Mesothelial cell of epicardium (in vitro differentiated cells): ENCODE data around the gene LST1. TPM values are rescaled to one million over a fixed set of nuclear protein-coding genes. Genes with fewer than 3 reads are reported as not detected.
A peak's percentile ranks its signal among the peaks of the same experiment; 100 is the strongest.

Source experiments
- DNase-seq, 2 experiments: peaks; one replicate each; pipeline ENCODE4 v3.0.0; 2021; ENCODE audit warnings: low spot score in 2 of 2; ENCODE audit not compliant: unreplicated experiment in 2 of 2
- H3K27ac Mint-ChIP-seq: 2 replicates; pipeline ENCODE4 v1.8.0; 2021; ENCODE audit warnings: mixed read lengths
- H3K27me3 Mint-ChIP-seq: 2 replicates; pipeline ENCODE4 v1.8.0; 2021; ENCODE audit warnings: low read depth, mixed read lengths
- H3K36me3 Mint-ChIP-seq: 2 replicates; pipeline ENCODE4 v1.8.0; 2021; ENCODE audit warnings: mixed read lengths
- H3K4me1 Mint-ChIP-seq: 2 replicates; pipeline ENCODE4 v1.8.0; 2021; ENCODE audit warnings: mixed read lengths
- H3K4me3 Mint-ChIP-seq: 2 replicates; pipeline ENCODE4 v1.8.0; 2021; ENCODE audit warnings: mild to moderate bottlenecking, moderate library complexity, mixed read lengths
- H3K9me3 Mint-ChIP-seq: 2 replicates; pipeline ENCODE4 v1.8.0; 2021; ENCODE audit warnings: mixed read lengths
- total RNA-seq: library from RNA; stranded (reverse); gene quantifications from 3 replicates; pipeline ENCODE4 v1.2.1, GENCODE V29; 2021
- TF ChIP-seq, protein P1 (sequence below): fragments of 200-600 bp; sonication (generic); IDR thresholded peaks from one replicate; pipeline ENCODE4 v1.5.0; 2021; ENCODE audit warnings: antibody characterized with exemption; ENCODE audit not compliant: unreplicated experiment

The LST1 gene
- total RNA-seq = 0.60 to 0.77 TPM in 2 of 3 replicates, not detected in the other

DNA sequence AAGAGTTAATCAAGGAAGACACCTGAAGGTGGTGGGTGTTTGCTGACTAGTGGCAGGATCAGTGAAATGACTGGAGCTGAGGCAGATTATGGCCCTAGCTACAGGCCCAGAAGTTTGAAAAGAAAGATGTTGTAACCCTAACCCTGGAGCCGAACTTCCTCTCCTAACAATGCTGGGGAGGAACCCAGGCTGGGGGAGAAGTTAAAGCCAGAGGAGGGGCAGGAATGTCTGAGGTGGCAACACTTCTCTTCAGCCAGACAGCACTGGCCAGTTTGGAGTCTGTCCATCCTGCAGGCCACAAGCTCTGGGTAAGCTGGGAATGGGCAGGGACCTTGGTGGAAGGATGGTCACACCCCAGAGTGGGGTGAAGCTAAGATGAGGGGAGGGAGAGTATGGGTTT is at the start of gene LST1:
TSS of gene LST1 (plus strand) at position 270 of the 400 bp plus-strand sequence. CDS start 1,023 bp downstream, outside the sequence.
- Mint-ChIP-seq H3K27ac (no peak within 1 kb of the TSS), H3K9me3 (no peaks in the 10 kb centered on the region)

DNA sequence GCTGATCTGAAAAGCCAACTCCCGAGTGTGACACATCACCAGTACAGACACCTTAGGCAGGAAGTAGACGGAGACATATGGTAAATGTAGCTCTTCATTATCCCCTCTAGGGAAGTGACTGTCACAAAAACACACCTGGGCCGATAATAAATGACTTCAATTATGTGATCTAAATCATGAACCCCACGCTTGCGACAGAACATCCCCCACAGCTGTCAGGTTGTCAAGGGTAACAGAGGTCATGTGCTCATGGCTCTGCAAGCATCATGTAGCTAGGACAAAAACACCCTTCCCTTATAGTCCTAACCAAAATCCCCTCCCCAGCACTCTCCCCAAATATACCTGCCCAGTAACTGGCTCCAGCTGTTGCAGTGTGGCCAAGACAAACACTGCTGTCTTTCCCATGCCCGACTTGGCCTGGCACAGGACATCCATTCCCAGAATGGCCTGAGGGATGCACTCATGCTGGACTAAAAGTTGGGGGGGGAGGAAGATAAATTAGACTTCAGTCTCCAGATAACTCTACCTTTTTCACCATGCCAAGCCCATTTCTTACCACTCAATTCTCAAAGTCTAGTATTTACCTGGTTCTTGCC is 47.2 kb upstream of the LST1 start:
- Mint-ChIP-seq H3K4me3 (peak overlapping the region; percentile 99), H3K36me3 (peaks cover 46% of the 10 kb centered on the region), H3K4me1 (peaks cover 41% of the 10 kb centered on the region), H3K27me3 (no peaks in the 10 kb centered on the region), H3K27ac (peak overlapping the region; percentile 64), H3K9me3 (no peaks in the 10 kb centered on the region)
- TF ChIP-seq, protein P1, sequence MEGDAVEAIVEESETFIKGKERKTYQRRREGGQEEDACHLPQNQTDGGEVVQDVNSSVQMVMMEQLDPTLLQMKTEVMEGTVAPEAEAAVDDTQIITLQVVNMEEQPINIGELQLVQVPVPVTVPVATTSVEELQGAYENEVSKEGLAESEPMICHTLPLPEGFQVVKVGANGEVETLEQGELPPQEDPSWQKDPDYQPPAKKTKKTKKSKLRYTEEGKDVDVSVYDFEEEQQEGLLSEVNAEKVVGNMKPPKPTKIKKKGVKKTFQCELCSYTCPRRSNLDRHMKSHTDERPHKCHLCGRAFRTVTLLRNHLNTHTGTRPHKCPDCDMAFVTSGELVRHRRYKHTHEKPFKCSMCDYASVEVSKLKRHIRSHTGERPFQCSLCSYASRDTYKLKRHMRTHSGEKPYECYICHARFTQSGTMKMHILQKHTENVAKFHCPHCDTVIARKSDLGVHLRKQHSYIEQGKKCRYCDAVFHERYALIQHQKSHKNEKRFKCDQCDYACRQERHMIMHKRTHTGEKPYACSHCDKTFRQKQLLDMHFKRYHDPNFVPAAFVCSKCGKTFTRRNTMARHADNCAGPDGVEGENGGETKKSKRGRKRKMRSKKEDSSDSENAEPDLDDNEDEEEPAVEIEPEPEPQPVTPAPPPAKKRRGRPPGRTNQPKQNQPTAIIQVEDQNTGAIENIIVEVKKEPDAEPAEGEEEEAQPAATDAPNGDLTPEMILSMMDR = no peak
- DNase-seq = no peak

More for the DNA sequence above, at the start of gene LST1:
- DNase-seq = no peak
- TF ChIP-seq, protein P1 = no peak
- peaks cover 10% of the 10 kb centered on the region for H3K27me3 Mint-ChIP-seq
- no peaks in the 10 kb centered on the region for H3K36me3 Mint-ChIP-seq
- H3K4me3 Mint-ChIP-seq = no peak within 1 kb of the TSS
- H3K4me1 Mint-ChIP-seq = peaks cover 9% of the 10 kb centered on the region

DNA sequence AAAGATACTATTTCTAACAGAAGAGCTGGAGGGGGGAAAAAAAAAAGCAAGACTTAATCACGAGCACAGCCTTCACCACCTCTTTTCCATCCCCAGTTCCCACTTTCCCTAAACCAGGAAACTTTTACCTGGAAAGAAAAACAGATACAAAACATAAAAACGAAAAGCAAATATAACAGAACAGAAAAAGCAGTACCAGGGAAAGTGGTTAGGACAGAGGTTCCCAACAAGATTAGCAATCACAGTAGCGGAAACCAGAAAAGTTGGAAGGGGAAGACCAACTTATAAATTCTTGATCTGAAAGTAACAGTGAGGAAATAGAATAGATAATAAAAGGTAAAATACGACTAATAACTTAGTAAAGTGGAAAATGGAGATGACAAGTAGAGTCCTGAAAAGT is 45.4 kb upstream of the LST1 start:
- DNase-seq = no peak
- H3K27me3 Mint-ChIP-seq = no peaks in the 10 kb centered on the region
- H3K4me3 Mint-ChIP-seq = peak overlapping the region; percentile 99
- peak overlapping the region; percentile 93 for H3K27ac Mint-ChIP-seq
- TF ChIP-seq, protein P1 = no peak
- H3K36me3 Mint-ChIP-seq = peaks cover 36% of the 10 kb centered on the region
- H3K9me3 Mint-ChIP-seq = no peaks in the 10 kb centered on the region
- peaks cover 41% of the 10 kb centered on the region for H3K4me1 Mint-ChIP-seq

DNA sequence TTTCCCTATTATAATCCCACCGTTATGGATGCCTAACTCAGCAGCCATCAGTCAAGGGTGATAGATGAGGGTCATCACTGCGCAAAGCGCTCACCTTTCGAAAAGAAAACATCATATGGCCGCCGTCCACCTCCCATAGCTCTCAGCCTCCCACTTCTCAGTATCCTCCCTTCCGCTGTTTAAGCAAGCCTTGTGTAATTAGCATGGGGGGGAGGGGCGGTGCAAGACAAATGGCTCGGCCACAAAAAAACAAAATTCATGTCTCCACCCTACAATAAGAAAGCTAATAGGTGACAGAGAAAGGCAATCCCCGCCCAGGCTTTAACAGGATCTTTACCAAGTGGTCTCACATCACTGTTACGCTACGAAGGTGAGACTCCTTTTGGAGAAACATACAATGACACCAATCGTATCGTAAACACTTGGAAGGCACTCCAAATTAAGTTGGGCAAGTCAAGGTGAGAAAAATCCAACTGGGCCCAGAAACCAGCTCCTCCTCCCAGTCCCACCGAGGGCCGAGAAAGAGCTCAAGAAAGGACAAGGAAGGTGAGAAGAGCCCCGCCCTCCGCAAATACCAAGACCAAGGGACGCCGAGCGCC is 44.9 kb upstream of the LST1 start:
- no peaks in the 10 kb centered on the region for H3K27me3 Mint-ChIP-seq
- TF ChIP-seq, protein P1 = no peak
- peaks cover 31% of the 10 kb centered on the region for H3K36me3 Mint-ChIP-seq

DNA sequence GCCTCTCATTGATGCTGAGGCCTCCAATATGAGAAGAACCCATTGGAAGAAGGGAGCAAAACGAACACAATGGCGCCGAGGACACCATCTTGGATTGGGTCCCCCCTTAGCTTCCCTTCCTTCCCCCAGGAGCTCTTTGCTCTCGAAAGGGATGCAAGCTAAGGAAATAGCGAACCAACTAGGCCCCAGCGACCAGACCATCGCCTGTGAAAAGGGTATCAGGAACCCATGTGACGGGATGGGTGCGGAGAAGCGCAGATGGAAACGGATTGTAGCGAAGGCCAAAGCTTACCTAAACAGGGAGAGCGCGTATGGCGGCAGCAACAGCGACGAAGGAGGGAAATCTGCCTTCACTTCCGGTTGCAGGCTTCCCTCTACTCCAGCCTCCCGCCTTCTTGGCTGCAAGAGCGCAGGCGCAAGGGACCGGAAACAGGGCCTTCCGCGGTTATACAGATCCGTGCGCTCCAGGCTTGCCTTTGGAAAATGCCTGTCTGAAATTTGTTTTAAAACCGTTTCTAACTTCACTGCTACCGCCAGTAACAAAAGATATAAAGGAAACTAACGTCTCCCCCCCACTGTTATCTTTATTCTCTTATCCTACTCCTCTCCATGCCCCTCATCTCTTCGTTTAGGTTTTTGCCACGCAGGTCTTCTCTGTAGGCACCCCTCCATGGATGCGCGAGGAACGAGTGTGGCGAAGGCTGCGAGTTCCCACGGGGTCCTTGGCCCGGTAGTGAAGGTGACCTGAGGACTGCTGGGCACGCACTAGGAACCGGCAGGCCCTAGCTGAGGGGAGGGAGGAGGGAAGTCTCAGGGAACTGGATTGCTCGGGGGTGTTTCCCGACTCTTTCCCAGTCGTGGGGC is 44.2 kb upstream of the LST1 start, which contains the start of gene DDX39B:
TSS of gene DDX39B (minus strand) at position 346 of the 864 bp plus-strand sequence. CDS start 1,471 bp downstream, outside the sequence.
- Mint-ChIP-seq H3K27me3 (no peaks in the 10 kb centered on the region), H3K9me3 (no peaks in the 10 kb centered on the region), H3K36me3 (peaks cover 25% of the 10 kb centered on the region), H3K4me3 (peak within 1 kb of the TSS; percentile 99), H3K4me1 (peaks cover 47% of the 10 kb centered on the region), H3K27ac (peak within 1 kb of the TSS; percentile 100)
- TF ChIP-seq, protein P1 = no peak
- peak; percentile 86 to 89 for DNase-seq

More for the DNA sequence above, 44.9 kb upstream of the LST1 start:
- Mint-ChIP-seq H3K9me3 (no peaks in the 10 kb centered on the region), H3K4me3 (peak overlapping the region; percentile 99), H3K4me1 (peaks cover 45% of the 10 kb centered on the region), H3K27ac (peak overlapping the region; percentile 100)
- DNase-seq = peak in 1 of 2 experiments; percentile 50
